SK-N-MC (cell line): Measurements from ENCODE around the gene S100A12.

Source experiments
- DNase-seq: peaks from one replicate; pipeline ENCODE4 v3.0.0-alpha.2; 2011; ENCODE audit warnings: low read depth, low spot score
- H3K27ac ChIP-seq: fragments of 200-600 bp; sonication (generic); 2 replicates; pipeline ENCODE4 v1.5.1; 2016; ENCODE audit warnings: mixed run types
- H3K36me3 ChIP-seq: fragments of 200-600 bp; sonication (generic); 2 replicates; pipeline ENCODE4 v1.6.1; 2017; ENCODE audit warnings: antibody characterized with exemption, low read length, mixed read lengths; ENCODE audit not compliant: insufficient read depth
- H3K4me3 ChIP-seq: fragments of 200-600 bp; sonication (generic); 2 replicates; pipeline ENCODE4 v1.5.1; 2016
- H3K9ac ChIP-seq: fragments of 200-600 bp; sonication (generic); 2 replicates; pipeline ENCODE4 v1.8.0; 2017; ENCODE audit warnings: mixed run types, mixed read lengths; ENCODE audit not compliant: insufficient read length
- H3K9me3 ChIP-seq: fragments of 200-600 bp; sonication (generic); 2 replicates; pipeline ENCODE4 v1.6.1; 2017; ENCODE audit warnings: low read depth, mild to moderate bottlenecking, antibody characterized with exemption, low read length, moderate library complexity, mixed read lengths
- EZH2 ChIP-seq: fragments of 200-600 bp; sonication (generic); IDR thresholded peaks from one replicate; pipeline ENCODE4 v1.6.1; 2017; ENCODE audit warnings: antibody characterized with exemption
- FOXP2 ChIP-seq: optimal IDR thresholded peaks from 2 replicates; pipeline ENCODE3; 2011; ENCODE audit warnings: mild to moderate bottlenecking, moderate library complexity; ENCODE audit not compliant: insufficient read depth; ENCODE audit errors: extremely low read length, control extremely low read depth
- POLR2AphosphoS5 ChIP-seq: IDR thresholded peaks from 2 replicates; pipeline ENCODE4 v1.6.1; 2012; ENCODE audit warnings: mild to moderate bottlenecking, low read depth, low read length, borderline replicate concordance

The S100A12 gene

DNA sequence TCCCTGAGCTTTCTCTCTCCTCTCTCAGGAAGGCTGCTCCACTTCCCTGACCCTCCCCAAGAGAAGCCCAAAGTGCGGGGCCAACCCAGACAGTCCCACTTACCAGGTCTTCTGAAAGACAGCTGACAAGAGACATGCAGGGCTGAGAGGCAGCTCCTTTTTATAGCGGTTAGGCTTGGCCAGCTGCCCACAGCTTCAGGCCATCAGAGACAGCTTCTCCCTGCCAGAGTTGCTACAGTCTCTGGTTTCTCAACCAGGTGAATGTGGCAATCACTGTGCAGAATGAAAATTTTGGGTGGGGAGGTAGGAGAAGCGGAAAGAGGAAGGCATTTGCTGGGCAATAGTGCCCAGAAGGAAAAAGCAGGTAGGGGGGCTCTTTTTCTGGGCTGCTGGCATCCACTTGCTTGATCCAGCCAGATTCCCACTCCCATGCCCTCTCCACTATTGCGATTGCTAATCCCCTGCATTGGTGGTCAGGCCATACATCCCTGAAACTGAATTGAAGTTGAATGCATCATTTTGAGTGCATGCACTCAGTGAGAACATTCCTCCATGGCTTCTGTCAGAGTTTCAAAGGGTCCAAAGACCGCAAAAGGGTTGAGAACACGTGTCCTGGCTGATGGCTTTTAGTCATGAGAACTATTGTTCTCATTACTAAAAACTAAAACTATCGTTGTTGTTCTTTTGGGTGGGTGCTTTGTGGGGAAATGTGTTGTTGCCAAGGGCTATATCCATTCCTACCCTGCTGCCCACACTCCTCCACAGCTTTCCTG, 15.7 kb upstream of the S100A12 start, which contains the start of gene S100A8:
TSS of gene S100A8 (minus strand) at position 136 of the 773 bp plus-strand sequence. CDS start 538 bp downstream, outside the sequence.
- no peaks in the 10 kb centered on the region for H3K9me3 ChIP-seq
- H3K36me3 ChIP-seq, result no peaks in the 10 kb centered on the region
- H3K4me3 ChIP-seq, result no peak within 1 kb of the TSS
- DNase-seq, result no peak
- H3K27ac ChIP-seq, result no peak within 1 kb of the TSS
- no peak within 1 kb of the TSS for H3K9ac ChIP-seq
- TF ChIP-seq POLR2AphosphoS5, result no peak
- no peak for TF ChIP-seq EZH2
- TF ChIP-seq FOXP2, result no peak

DNA sequence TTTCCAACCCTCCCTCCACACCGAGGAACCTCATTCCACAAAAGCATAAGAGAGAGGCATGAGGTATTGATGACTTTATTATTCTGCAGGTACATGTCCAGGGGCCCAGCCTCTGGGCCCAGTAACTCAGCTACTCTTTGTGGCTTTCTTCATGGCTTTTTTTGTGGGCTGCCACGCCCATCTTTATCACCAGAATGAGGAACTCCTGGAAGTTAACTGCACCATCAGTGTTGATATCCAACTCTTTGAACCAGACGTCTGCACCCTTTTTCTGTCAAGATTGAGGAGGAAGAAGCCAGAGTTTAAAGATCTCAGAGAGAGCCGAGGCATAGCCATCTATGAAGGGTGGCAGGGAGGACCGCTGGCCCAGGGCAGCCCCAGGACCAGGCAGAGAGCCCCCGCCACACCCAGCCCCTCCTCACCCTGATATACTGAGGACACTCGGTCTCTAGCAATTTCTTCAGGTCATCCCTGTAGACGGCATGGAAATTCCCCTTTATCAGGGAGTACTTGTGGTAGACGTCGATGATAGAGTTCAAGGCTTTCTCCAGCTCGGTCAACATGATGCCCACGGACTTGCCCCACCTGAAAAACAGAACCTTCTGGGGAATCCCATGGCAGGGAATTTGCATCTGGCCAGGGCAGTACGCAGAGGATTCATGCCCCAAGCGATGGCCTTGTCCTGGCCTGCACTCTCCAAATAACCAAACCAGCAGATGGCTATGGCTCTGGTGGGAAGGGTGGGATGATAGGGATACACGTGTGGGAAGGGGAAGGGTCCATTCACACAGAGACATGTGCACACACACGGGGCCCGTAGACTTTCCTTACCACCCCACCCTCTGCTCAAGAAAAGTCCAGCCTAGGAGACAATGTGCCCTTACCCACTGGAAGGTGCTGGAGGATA, 14.8 kb upstream of the S100A12 start:
- H3K27ac ChIP-seq, result no peak overlapping the region
- H3K36me3 ChIP-seq, result no peaks in the 10 kb centered on the region
- H3K4me3 ChIP-seq, result no peak overlapping the region
- no peaks in the 10 kb centered on the region for H3K9me3 ChIP-seq
- DNase-seq, result no peak
- no peak for TF ChIP-seq EZH2
- TF ChIP-seq FOXP2, result no peak
- TF ChIP-seq POLR2AphosphoS5, result no peak
- no peak overlapping the region for H3K9ac ChIP-seq

DNA sequence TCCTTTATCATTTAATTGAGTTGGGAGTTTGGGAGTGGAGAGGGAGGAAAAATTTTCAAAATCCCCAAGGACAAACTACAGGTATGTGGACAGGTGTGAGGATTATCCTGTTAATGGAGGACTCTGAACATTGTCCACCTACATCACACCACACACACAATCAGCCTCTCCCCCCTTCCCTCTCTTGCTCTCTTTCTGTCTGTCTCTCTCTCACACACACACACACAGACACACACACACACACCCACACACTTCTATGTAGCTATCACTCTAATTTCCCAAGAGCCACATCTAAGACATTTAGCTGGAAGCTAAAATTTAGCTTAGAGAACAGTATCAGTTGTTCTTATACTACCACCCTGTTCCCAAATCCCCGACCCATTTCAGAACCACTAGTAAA, 14.0 kb upstream of the S100A12 start:
- no peak for TF ChIP-seq EZH2
- TF ChIP-seq POLR2AphosphoS5, result no peak
- TF ChIP-seq FOXP2, result no peak

DNA sequence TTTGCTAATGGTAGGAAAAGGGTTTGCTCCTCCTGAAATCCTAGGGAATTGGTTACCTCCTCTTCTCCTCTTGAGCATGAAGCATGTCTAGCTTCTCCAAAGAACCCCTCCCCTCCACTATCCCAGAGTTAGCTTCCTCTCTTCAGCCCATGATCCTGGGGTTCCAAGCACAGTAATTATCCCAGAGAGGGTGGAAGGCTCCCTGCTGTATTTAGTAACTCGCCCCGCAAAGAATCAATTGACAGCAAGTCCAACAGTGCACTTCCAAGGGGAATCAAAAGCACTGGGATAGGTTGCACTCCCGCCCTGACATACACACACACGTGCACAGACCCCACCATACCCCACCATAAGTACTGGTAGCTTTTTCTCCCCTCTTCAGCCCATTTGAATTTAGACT, 12.4 kb upstream of the S100A12 start:
- TF ChIP-seq EZH2 (no peak), POLR2AphosphoS5 (no peak), FOXP2 (no peak)
- H3K36me3 ChIP-seq, result no peaks in the 10 kb centered on the region
- DNase-seq, result no peak
- no peak overlapping the region for H3K9ac ChIP-seq
- H3K9me3 ChIP-seq, result no peaks in the 10 kb centered on the region
- no peak overlapping the region for H3K4me3 ChIP-seq
- H3K27ac ChIP-seq, result no peak overlapping the region

More for the DNA sequence above, 14.0 kb upstream of the S100A12 start:
- Histone ChIP-seq H3K27ac (no peak overlapping the region), H3K9me3 (no peaks in the 10 kb centered on the region), H3K36me3 (no peaks in the 10 kb centered on the region), H3K4me3 (no peak overlapping the region), H3K9ac (no peak overlapping the region)
- DNase-seq, result no peak

DNA sequence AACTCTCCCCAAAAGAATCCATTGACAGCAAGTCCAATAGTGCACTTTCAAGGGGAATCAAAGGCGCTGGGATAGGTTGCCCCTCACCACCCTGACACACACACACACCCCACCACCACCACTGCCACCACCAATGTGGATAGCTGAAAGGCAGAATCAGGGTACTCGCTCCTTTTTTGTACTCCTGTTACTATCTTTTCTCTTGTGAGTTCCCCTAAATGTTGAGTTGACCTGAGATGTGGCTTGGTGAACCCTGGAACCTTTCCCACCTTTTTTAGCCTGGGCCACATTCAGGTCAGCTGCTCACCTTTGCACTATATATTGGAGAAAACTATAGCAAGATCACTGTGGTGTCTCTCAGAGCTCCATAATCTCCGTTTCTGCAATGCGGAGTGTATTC, 11.6 kb upstream of the S100A12 start:
- H3K36me3 ChIP-seq, result no peaks in the 10 kb centered on the region
- no peak overlapping the region for H3K9ac ChIP-seq
- no peak for TF ChIP-seq EZH2
- no peak for TF ChIP-seq POLR2AphosphoS5
- no peak for TF ChIP-seq FOXP2
- H3K27ac ChIP-seq, result no peak overlapping the region
- no peak for DNase-seq
- H3K4me3 ChIP-seq, result no peak overlapping the region
- no peaks in the 10 kb centered on the region for H3K9me3 ChIP-seq

DNA sequence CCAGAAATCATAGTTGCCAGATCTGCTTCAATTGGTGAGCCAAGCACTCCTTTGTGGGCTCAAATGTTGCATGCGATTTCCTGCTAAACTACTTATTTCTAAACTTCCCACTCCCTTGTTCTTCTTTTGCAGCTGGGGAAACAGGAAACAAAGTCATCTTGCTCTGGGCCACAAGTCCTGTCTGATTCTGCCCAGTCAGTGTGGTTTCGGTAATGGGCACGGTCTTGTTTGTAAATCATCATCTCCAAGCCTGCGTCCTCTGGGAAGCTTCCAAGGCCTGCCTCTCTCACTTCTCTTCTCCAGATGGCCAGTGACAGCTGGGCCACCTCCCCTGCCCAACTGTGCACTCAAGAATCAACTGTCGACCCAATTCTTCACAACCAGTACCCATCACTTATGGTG, 11.1 kb upstream of the S100A12 start:
- Histone ChIP-seq H3K4me3 (no peak overlapping the region), H3K9me3 (no peaks in the 10 kb centered on the region), H3K9ac (no peak overlapping the region), H3K27ac (no peak overlapping the region), H3K36me3 (no peaks in the 10 kb centered on the region)
- DNase-seq, result no peak
- TF ChIP-seq EZH2, result no peak
- TF ChIP-seq POLR2AphosphoS5, result no peak
- no peak for TF ChIP-seq FOXP2

DNA sequence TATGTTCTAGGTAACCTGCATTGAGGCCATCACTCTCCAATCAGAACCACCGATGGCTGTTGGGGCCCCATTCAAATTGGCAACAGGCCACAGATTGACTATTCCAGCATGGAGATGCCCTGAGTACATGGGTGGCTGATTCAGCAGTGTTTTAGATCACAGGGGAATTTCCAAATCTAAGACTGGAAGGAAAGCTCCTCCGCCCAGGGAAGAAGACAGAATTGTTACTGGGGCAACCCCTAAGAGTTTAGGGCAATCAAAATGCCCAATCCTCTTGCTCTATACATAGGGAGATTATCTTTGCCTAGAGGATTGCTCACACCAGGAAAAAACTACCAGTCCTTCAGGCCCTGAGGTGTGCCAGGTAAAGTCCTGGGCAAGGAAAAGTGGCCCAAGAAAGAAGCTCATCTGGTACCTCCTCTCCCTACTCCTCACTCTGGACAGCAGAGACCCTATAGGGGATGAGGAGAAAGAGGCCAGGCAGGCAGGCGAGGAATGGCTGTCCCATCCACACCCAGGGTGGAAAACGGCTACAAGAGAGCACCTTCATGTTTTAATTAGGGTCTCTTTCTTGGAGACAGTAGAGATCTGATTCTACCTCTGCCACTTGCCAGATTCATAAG, 9.6 kb upstream of the S100A12 start:
- H3K27ac ChIP-seq, result no peak overlapping the region
- H3K36me3 ChIP-seq, result no peaks in the 10 kb centered on the region
- no peak overlapping the region for H3K9ac ChIP-seq
- H3K9me3 ChIP-seq, result no peaks in the 10 kb centered on the region
- no peak overlapping the region for H3K4me3 ChIP-seq
- no peak for DNase-seq
- TF ChIP-seq POLR2AphosphoS5 (no peak), EZH2 (no peak), FOXP2 (no peak)

DNA sequence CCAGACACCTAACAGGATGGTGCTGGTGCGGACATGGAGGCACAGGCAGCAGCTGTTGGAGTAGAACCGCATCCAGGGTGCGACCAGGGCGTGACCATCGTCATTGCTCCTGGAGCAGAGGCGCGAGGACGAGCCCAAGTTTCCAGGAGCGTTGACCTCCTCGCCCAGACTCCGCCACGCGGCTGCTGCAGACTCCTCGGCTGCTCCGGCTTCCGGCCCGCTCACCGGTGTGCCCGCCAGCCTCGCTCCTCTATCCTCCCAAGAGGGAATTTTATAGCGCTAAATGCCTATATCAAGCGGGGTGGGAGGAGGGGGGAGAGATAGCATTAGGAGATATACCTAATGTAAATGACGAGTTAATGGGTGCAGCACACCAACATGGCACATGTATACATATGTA, 5.3 kb upstream of the S100A12 start:
- TF ChIP-seq POLR2AphosphoS5 (no peak), FOXP2 (no peak), EZH2 (no peak)

More for the DNA sequence above, 5.3 kb upstream of the S100A12 start:
- DNase-seq, result no peak
- no peak overlapping the region for H3K4me3 ChIP-seq
- no peaks in the 10 kb centered on the region for H3K9me3 ChIP-seq
- no peaks in the 10 kb centered on the region for H3K36me3 ChIP-seq
- no peak overlapping the region for H3K27ac ChIP-seq
- no peak overlapping the region for H3K9ac ChIP-seq
